Prostate gland (tissue), 2 donors: ENCODE data around the gene ALDOC.

Source experiments
- POLR2A ChIP-seq: fragments of 450-650 bp; IDR thresholded peaks from one replicate; pipeline ENCODE4 v1.6.1; 2016; ENCODE audit warnings: antibody characterized with exemption, mild to moderate bottlenecking
- POLR2AphosphoS5 ChIP-seq: sonication (generic); formaldehyde crosslinking; IDR thresholded peaks from one replicate; pipeline ENCODE4 v1.6.1; 2017; ENCODE audit warnings: antibody characterized with exemption
- TF ChIP-seq, protein P1 (sequence below), 4 experiments: fragments of 200-600 bp in 2 of 4; fragments of 450-650 bp in 2 of 4; sonication (generic) in 2 of 4; IDR thresholded peaks; 1 replicate in 3 of 4; 2 replicates in 1 of 4; pipeline ENCODE4 v1.5.1; 2016 to 2019; ENCODE audit warnings: antibody characterized with exemption in 4 of 4, mild to moderate bottlenecking in 2 of 4, moderate library complexity in 2 of 4

GRCh38 chr17:28579526-28579925 lies 2.8 kb upstream of the ALDOC start:
- TF ChIP-seq, protein P1, sequence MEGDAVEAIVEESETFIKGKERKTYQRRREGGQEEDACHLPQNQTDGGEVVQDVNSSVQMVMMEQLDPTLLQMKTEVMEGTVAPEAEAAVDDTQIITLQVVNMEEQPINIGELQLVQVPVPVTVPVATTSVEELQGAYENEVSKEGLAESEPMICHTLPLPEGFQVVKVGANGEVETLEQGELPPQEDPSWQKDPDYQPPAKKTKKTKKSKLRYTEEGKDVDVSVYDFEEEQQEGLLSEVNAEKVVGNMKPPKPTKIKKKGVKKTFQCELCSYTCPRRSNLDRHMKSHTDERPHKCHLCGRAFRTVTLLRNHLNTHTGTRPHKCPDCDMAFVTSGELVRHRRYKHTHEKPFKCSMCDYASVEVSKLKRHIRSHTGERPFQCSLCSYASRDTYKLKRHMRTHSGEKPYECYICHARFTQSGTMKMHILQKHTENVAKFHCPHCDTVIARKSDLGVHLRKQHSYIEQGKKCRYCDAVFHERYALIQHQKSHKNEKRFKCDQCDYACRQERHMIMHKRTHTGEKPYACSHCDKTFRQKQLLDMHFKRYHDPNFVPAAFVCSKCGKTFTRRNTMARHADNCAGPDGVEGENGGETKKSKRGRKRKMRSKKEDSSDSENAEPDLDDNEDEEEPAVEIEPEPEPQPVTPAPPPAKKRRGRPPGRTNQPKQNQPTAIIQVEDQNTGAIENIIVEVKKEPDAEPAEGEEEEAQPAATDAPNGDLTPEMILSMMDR (IDR thresholded peaks at IDR 0.05) = no peak
- TF ChIP-seq POLR2AphosphoS5 (no peak), POLR2A (no peak)
